ENCODE data around the gene TUBGCP2. TPM values are rescaled to one million over a fixed set of nuclear protein-coding genes. Genes with fewer than 3 reads are reported as not detected.

TUBGCP2 gene
- total and polyA plus RNA-seq, 9 of the 15 experiments (the other 6 are each of a cell fraction or from before 2014, with no cell fraction given): 4.3 to 56.6 (median 28.4) TPM

- FAIRE-seq: no peak
- no peak overlapping the region for H2AFZ ChIP-seq (ENCODE audit: low read depth, low read length)
- BruUV-seq (replicated peaks): no TSS peak
- no peak overlapping the region; a peak in 1 of 4 replicates for H3K9ac ChIP-seq (ENCODE audit: insufficient read depth in 1 of 2, low read depth in 2 of 2, low read length in 2 of 2)
- H3K27ac ChIP-seq (ENCODE audit: extremely low read depth, low read depth, low read length): no peak overlapping the region
- no peak overlapping the region for H3K4me2 ChIP-seq (ENCODE audit: insufficient read depth, low read length)
- peaks cover 12% of the 10 kb centered on the region for H3K79me2 ChIP-seq (ENCODE audit: control insufficient read depth, insufficient read depth, low read length)
- in situ Hi-C loops (cut with MboI) (no loop called here), intact Hi-C loops (cut with micrococcal nuclease) (no loop called here)
- H4K20me1 ChIP-seq (replicated peaks; ENCODE audit: control insufficient read depth, insufficient read depth, low read length): no peaks in the 10 kb centered on the region; the same call in 1 of the 2 replicates
- CTCF ChIA-PET (ENCODE audit: low intra/inter-chr PET ratio): no interaction called here
- H3K4me3 ChIP-seq: no peak overlapping the region
- H3K36me3 ChIP-seq (ENCODE audit: control insufficient read depth, insufficient read depth, low read length): peaks cover 80% of the 10 kb centered on the region; the same call in 2 of the 3 replicates
- no peak for ATAC-seq
- no peak for DNase-seq (ENCODE audit: extremely low read depth in 1 of 4, low spot score in 3 of 4)
- TF ChIP-seq ZNF57 (CRISPR knock-in tag; IDR thresholded peaks at IDR 0.05) (no peak), HIVEP1 (CRISPR knock-in tag; IDR thresholded peaks at IDR 0.05) (no peak), NBN (IDR thresholded peaks at IDR 0.05; ENCODE audit: low read depth) (no peak), BRD4 (IDR thresholded peaks at IDR 0.05) (no peak), HNRNPK (IDR thresholded peaks at IDR 0.05; ENCODE audit: low read depth, low read length, poor library complexity, severe bottlenecking) (no peak), ZNF778 (CRISPR knock-in tag; IDR thresholded peaks at IDR 0.05) (no peak)
- H3K9me1 ChIP-seq (ENCODE audit: control insufficient read depth, insufficient read depth, low read length): no peaks in the 10 kb centered on the region
- WGBS (ENCODE audit: insufficient coverage, low coverage, missing lambda C conversion rate): 95% methylated on average over 9 of the region's 14 CpGs
- no peaks in the 10 kb centered on the region for H3K9me3 ChIP-seq (replicated peaks; ENCODE audit: control insufficient read depth, insufficient read depth, low read depth, low read length)
- POLR2A ChIA-PET: interaction anchor here (0.6 to 0.7 kb wide), 2 partner anchors 8 to 20 kb away, joined by 3 read pairs; no protein-coding TSS in a partner anchor
- peaks cover 0 to 12% of the 10 kb centered on the region in 2 experiments; a peak in 2 of 5 replicates for H3K4me1 ChIP-seq (replicated peaks in 1 of 2; ENCODE audit: control insufficient read depth in 2 of 2, insufficient read depth in 2 of 2, low read length in 2 of 2)
- H3K27me3 ChIP-seq (ENCODE audit: control insufficient read depth in 2 of 2, insufficient read depth in 2 of 2, low read length in 2 of 2): no peaks in the 10 kb centered on the region
These were observed 10.2 kb downstream of the TUBGCP2 start for GRCh38 chr10:133298466-133298865.

- Histone ChIP-seq H3K79me2 (ENCODE audit: control insufficient read depth, insufficient read depth, low read length) (peaks cover 2% of the 10 kb centered on the region; the same call in 2 of the 3 replicates), H3K4me1 (replicated peaks in 1 of 2; ENCODE audit: control insufficient read depth in 2 of 2, insufficient read depth in 2 of 2, low read length in 2 of 2) (peaks cover 0 to 5% of the 10 kb centered on the region in 2 experiments; a peak in 1 of 5 replicates), H4K20me1 (replicated peaks; ENCODE audit: control insufficient read depth, insufficient read depth, low read length) (no peaks in the 10 kb centered on the region), H3K9me1 (ENCODE audit: control insufficient read depth, insufficient read depth, low read length) (no peaks in the 10 kb centered on the region), H3K4me3 (no peak overlapping the region), H3K27ac (ENCODE audit: extremely low read depth, low read depth, low read length) (no peak overlapping the region), H3K4me2 (ENCODE audit: insufficient read depth, low read length) (no peak overlapping the region), H3K9ac (ENCODE audit: insufficient read depth in 1 of 2, low read depth in 2 of 2, low read length in 2 of 2) (no peak overlapping the region), H3K36me3 (ENCODE audit: control insufficient read depth, insufficient read depth, low read length) (peaks cover 85% of the 10 kb centered on the region; the same call in 2 of the 3 replicates), H3K9me3 (replicated peaks; ENCODE audit: control insufficient read depth, insufficient read depth, low read depth, low read length) (no peaks in the 10 kb centered on the region), H3K27me3 (ENCODE audit: control insufficient read depth in 2 of 2, insufficient read depth in 2 of 2, low read length in 2 of 2) (no peaks in the 10 kb centered on the region), H2AFZ (ENCODE audit: low read depth, low read length) (no peak overlapping the region)
- CTCF ChIA-PET (ENCODE audit: low intra/inter-chr PET ratio): no interaction called here
- WGBS (ENCODE audit: insufficient coverage, low coverage, missing lambda C conversion rate): 100% methylated on average over 4 of the region's 10 CpGs
- POLR2A ChIA-PET: interaction anchor here (0.6 kb wide), 1 partner anchor 9 kb away, joined by 3 read pairs; no protein-coding TSS in a partner anchor
- ATAC-seq (no peak), FAIRE-seq (no peak), DNase-seq (ENCODE audit: extremely low read depth in 1 of 4, low spot score in 3 of 4) (no peak)
- intact Hi-C loops (cut with micrococcal nuclease) (no loop called here), in situ Hi-C loops (cut with MboI) (no loop called here)
- no TSS peak for BruUV-seq (replicated peaks)
- no peak for TF ChIP-seq ZNF695 (CRISPR knock-in tag; IDR thresholded peaks at IDR 0.05)
- no peak for TF ChIP-seq NCOA2 (IDR thresholded peaks at IDR 0.05; ENCODE audit: partially characterized antibody in 2 of 2)
- TF ChIP-seq SPI1 (IDR thresholded peaks at IDR 0.05; ENCODE audit: borderline replicate concordance, low read depth, low read length): no peak
- TF ChIP-seq NCOA4 (IDR thresholded peaks at IDR 0.05; ENCODE audit: partially characterized antibody): no peak
- TF ChIP-seq NKRF (IDR thresholded peaks at IDR 0.05; ENCODE audit: borderline replicate concordance): no peak
These were observed 11.2 kb downstream of the TUBGCP2 start for GRCh38 chr10:133297504-133297903.
